DMS53 (cell line): ENCODE measurements around the gene ABTB1.
"Not testable (repeated sequence)": the region's sequence is repeated elsewhere in the genome, so short reads cannot be mapped to it uniquely, and the experiment has no call there.

Source experiments
- DNase-seq: peaks from one replicate; lab custom pipeline; 2025; lab: John Stamatoyannopoulos, UW

ABTB1 gene

DNA sequence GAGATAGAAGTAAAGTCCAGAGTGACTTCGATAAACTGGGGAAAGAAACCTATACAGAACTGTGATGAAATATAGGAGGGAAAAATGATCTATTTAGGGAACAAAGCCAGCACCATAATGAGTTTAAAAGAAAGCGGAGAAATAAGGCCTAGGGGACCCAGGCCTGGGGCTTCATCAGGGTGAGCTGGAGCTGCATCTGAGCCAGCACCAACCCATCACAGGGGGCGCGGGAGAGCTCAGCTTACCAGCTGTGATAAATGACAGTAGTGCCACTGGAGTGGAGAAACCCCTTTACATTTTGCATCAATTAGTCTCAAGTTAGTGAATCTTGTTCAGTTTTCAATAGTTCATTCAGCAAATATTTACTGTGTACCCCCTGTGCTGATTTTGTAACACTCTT is 22.5 kb upstream of the ABTB1 start:
- DNase-seq: no peak

- DNase-seq: no peak
Measured at GRCh38 chr3:127651516-127652172, 21.1 kb upstream of the ABTB1 start.

DNA sequence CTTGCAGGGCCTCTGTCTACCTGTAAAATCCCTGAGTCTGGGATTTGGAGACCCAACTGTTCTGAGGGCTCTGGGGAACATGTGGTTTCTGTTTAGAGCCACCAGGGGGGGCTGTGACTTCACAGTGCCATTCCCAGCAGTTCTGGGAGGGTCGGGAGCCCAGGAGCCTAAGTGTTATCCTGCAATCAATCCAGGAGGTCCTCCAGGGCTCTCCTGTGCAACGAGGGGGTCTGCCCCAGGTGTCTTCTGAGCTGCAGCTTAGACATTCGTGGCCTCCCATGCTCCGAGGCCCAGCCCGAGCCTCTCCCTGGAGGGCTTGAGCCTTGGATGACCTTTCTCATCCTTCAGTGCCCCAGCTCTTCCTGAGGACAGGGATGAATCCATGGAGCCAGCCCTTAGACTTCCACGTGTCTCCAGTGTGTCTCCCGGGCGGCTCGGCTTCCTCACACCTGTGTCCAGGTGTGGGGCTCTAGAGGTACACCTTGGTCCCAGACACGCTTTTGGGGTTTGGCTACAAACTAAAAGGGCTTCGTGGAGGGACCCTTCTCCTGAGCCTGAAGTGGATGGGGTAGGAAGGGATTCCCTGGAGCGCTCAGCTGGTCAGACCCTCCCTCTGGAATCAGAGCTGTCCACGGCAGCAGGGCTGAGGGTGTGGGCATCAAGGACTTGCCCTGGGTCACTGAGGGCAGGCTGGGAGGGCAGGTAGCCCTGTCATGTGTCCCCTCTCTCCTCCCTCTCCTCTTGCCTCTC is 20.3 kb upstream of the ABTB1 start:
- peak; percentile 63 for DNase-seq

GRCh38 chr3:127654374-127654773 is 18.4 kb upstream of the ABTB1 start:
- no peak for DNase-seq

DNA sequence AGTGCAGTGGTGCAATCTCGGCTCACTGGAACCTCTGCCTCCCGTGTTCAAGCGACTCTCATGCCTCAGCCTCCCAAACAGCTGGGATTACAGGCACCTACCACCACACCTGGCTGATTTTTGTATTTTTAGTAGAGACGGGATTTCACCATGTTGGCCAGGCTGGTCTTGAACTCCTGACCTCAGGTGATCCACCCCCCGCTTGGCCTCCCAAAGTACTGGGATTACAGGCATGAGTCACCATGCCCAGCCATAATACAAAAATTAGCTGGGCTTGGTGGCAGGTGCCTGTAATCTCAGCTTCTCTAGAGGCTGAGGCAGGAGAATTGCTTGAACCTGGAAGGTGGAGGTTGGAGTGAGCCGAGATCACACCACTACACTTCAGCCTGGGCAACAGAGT is 17.8 kb upstream of the ABTB1 start:
- DNase-seq: not testable (repeated sequence)

GRCh38 chr3:127655641-127656040 is 17.1 kb upstream of the ABTB1 start:
- DNase-seq: no peak

DNA sequence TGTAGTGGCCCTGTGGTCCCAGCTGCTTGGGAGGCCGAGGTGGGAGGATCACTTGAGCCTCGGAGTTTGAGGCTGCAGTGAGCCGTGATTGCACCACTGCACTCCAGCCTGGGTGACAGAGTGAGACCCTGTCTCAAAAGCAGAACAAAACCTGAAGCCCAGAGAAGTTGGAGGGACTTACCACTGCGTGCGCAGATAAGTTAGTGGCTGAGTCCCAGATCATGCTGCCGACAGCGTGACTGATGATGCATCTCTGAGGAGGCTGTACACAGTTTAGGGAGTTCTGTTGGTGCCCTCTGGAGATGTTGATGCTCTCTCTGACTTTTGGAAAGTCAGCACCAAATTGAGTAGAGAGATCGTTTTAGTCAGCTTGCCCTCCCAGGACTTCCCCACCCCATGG is 15.8 kb upstream of the ABTB1 start:
- no peak for DNase-seq

DNA sequence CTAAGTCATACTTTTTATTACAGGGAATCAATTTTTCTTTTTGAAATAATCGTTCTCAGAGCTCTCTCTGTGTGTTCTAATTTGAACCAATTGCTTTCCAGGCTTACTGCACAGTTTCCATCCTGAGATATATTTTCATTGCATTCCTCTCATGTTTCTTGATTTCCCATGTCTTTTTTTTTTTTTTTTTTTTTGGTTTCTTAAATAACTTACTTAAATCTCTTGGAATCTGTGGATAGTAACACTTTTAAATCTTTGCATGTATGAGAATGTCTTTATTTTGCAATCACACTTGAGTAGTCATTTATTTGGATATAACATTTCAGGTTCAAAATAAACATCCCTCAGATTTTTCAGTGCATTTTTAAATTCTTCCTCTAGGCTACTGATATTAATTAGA is 14.5 kb upstream of the ABTB1 start:
- no peak for DNase-seq

DNA sequence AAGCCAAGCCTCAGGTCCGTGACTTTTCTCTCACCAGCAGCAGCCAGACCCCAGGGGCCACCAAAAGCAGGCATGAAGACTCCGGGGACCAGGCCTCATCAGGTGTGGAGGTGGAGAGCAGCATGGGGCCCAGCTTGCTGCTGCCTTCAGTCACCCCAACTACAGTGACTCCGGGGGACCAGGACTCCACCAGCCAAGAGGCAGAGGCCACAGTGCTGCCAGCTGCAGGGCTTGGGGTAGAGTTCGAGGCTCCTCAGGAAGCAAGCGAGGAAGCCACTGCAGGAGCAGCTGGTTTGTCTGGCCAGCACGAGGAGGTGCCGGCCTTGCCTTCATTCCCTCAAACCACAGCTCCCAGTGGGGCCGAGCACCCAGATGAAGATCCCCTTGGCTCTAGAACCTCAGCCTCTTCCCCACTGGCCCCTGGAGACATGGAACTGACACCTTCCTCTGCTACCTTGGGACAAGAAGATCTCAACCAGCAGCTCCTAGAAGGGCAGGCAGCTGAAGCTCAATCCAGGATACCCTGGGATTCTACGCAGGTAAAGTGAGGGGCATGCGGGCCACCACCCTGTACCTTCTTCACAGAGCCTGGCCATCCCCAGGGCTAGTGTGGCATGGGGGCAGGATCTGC is 12.0 kb upstream of the ABTB1 start:
- DNase-seq: no peak

- no peak for DNase-seq
Measured at GRCh38 chr3:127661600-127661999, 11.2 kb upstream of the ABTB1 start.

DNA sequence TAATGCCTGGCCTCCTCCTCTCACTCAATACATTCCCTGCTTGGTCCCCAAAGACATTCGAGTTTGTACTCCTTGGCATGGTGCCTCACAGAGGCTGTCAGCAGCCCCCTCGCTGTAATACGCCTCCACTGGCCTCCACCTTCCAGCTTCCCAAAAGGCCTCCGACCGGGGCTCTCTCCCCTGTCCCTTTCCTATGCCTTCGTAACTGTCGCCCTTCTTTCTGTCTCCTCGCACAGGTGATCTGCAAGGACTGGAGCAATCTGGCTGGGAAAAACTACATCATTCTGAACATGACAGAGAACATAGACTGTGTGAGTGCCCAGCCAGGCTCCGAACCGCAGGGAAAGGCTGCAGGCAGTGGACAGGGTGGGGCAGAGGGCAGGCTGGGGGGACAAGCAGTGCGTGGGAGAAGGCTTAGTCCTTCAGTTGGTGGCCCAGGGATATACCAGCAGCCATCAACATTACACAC is 10.7 kb upstream of the ABTB1 start:
- no peak for DNase-seq

DNA sequence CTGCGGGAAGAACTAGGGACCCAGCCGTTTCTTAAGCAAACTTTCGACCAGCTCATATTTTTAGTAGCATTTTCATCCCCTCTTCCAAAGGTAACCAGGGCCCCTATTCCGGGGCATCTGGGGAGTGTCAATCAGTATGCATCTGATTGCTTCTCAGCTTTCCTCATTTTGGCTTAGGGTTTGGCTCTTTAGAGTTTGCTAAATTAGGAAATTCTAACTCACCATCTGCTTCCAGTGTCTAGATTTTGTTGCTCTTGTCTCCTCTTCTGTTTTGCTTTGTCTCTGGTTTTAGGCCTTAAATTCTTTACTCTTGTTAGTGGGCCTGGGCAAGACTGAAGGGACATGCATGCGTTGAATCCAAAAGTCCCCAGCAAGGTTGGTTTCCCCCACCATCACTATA is 9.6 kb upstream of the ABTB1 start:
- DNase-seq: no peak

DNA sequence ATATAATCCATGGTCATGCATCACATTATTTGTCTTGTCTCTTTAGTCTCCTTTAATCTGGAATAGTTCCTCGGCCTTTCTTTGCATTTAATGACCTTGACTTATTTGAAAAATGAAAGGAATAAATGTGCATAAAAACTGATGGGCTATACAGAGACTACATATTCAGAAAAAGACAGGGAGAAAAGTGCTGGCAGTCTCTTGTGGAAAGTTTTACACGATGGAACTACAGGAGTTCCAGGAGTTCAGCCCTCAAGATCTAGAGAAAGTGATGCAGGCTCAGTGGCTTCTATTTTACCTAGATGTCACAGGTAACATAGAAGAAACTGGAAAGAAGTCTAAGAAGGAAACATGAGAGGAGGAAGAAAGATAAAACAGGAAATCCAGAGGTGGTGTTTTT is 7.6 kb upstream of the ABTB1 start:
- no peak for DNase-seq

- no peak for DNase-seq
Measured at GRCh38 chr3:127665586-127665985, 7.2 kb upstream of the ABTB1 start.

DNA sequence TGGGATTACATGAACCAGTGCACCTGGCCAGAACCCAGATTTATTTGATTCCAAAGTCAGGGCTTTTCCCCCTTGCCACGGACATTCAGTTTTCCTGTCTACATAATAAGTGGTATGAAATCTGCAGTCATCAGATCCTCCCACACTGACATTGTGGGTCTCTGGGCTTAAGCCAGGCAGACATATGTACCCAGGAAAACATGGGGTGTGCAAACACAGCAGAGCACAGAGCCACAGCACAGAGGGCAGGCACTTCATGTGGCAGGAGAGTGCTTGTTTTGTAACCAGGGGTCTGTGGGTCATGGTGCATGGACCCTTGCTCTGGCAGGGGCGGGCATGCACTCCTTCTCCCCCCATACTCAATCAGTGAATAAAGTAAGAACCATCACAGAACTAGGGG is 6.1 kb upstream of the ABTB1 start:
- no peak for DNase-seq

DNA sequence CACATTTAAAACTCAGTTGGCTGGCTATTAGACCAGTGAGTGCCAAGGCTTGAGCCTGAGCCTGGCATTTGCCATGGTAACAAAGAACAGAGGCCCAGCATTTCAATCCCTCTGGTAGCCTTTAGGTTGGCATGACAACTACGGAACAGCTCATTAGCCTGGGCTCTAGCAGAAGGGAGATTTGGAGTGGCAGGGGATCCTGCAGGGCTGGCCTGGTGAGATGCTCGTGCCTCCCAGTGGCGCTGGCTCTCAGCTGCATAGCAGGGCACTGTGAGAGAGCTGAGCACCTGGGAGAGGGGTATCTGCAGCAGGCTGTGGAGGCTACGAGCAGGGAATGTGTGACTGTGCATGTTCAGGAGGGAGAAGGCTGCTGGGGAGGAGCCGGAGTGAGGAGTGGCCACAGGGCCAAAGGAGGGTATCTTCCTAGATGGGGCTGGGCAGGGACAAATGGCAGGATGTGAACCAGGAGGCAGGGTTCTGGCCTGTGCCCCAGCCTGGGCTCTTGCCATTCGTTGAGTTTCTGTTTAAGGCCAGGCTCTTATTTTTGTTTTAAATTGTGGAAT is 5.6 kb upstream of the ABTB1 start:
- no peak for DNase-seq

- no peak for DNase-seq
Measured at GRCh38 chr3:127668906-127669305, 3.8 kb upstream of the ABTB1 start.

DNA sequence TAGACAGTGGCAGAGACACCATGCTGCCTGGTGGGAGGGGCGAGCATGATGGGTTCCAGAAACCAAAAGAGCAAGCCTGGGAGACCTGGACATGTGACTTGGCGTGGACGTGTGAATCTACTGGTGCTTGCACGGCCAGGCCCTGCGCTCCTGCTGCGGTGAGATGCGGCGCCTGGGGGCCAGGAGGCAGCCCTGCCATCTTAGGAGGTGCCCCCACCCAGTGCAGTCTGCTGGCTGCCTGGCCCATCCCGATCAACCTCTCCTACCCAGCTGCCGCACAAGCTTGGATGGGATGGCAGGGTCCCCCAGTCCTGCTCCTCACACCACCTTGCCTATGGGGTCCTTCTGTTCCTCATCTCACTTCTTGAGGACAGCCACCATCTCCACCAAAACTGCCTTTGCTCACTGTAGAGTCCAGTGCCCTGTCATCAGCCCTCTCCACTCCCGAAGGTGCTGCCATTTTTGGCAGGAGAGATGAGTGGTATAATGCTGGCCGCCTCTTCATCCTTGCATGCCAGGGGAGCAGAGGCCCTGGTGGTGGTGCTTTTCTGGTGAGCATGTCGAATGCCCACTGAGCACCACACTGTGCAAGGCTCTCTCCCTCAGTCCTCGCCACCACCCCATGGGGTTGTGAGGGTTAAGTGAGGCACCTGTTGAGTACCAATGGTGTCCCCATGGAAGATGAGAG is 3.1 kb upstream of the ABTB1 start:
- DNase-seq: no peak

- DNase-seq: no peak
Measured at GRCh38 chr3:127670229-127670559, 2.6 kb upstream of the ABTB1 start.

GRCh38 chr3:127670761-127671522 is 1.8 kb upstream of the ABTB1 start:
- no peak for DNase-seq

- DNase-seq: peak; percentile 55
Measured at GRCh38 chr3:127671523-127672428, 976 bp upstream of the ABTB1 start.
